Aorta (tissue), 5 donors: ENCODE measurements around the gene CSH2. TPM values are rescaled to one million over a fixed set of nuclear protein-coding genes. Genes with fewer than 3 reads are reported as not detected.
A peak's percentile ranks its signal among the peaks of the same experiment; 100 is the strongest.
"Not testable (repeated sequence)": the region's sequence is repeated elsewhere in the genome, so short reads cannot be mapped to it uniquely, and the experiment has no call there.

Experiments
- ATAC-seq: fragments of 200-7000 bp; cut with Tn5 transposase; one replicate; pipeline ENCODE4 v1.9.1; 2022; ENCODE audit warnings: moderate library complexity; ENCODE audit not compliant: low FRiP score
- DNase-seq, 2 donors: peaks; one replicate each; pipeline ENCODE4 v3.0.0-alpha.2; 2020
- H3K27ac ChIP-seq, 2 donors: one replicate each; pipeline ENCODE4 v1.5.1; 2013; ENCODE audit warnings: low read length in 2 of 2, mild to moderate bottlenecking in 2 of 2, moderate library complexity in 2 of 2, control low read depth in 1 of 2, inconsistent platforms in 1 of 2, low read depth in 1 of 2
- H3K27me3 ChIP-seq, 2 donors: one replicate each; pipeline ENCODE4 v1.6.1; 2013; ENCODE audit warnings: control low read depth in 1 of 2, low read length in 1 of 2, mild to moderate bottlenecking in 1 of 2, moderate library complexity in 1 of 2; ENCODE audit not compliant: insufficient read depth in 2 of 2, control insufficient read depth in 1 of 2
- H3K36me3 ChIP-seq, 2 donors: one replicate each; pipeline ENCODE4 v1.6.1; 2013; ENCODE audit warnings: control low read depth in 1 of 2, low read length in 1 of 2, mild to moderate bottlenecking in 1 of 2; ENCODE audit not compliant: insufficient read depth in 2 of 2, control insufficient read depth in 1 of 2
- H3K4me1 ChIP-seq, 2 donors: one replicate each; pipeline ENCODE4 v1.6.1; 2013; ENCODE audit warnings: low read length in 2 of 2, control low read depth in 1 of 2, mild to moderate bottlenecking in 1 of 2, moderate library complexity in 1 of 2; ENCODE audit not compliant: insufficient read depth in 2 of 2, control insufficient read depth in 1 of 2
- H3K4me3 ChIP-seq, 2 donors: one replicate each; pipeline ENCODE4 v1.5.1; 2013; ENCODE audit warnings: low read length in 2 of 2, control low read depth in 1 of 2, mild to moderate bottlenecking in 1 of 2
- H3K9me3 ChIP-seq: one replicate; pipeline ENCODE4 v1.6.1; 2013; ENCODE audit warnings: mild to moderate bottlenecking, low read length; ENCODE audit not compliant: control insufficient read depth
- WGBS, 2 donors: extraction: QIAGEN DNeasy Blood & Tissue Kit; methylation state at CpG; one replicate each; pipeline ENCODE4 v1.1.7; 2013; 5-methylcytosine and 5-hydroxymethylcytosine counted together
- intact Hi-C, 2 donors: fragments of 100-400 bp; cut with DNase I; formaldehyde crosslinking; loops; one replicate each; pipeline versions ENCODE4 v1.14.2 to v1.15.0; 2022
- polyA plus RNA-seq, 2 donors: library from polyadenylated mRNA; stranded (reverse); fragments of 200-250 nt; gene quantifications; one replicate each; pipeline ENCODE4 v1.2.3, GENCODE V29; 2013
- total RNA-seq, 2 donors: library from RNA; stranded (reverse); fragmentation: NEBNext Ultra II Directional; extraction: Animal tissue kit (Norgen Biotek cat#: 25700); gene quantifications; one replicate each; pipeline ENCODE4 v1.2.1, GENCODE V29; 2021
- donor health status: healthy with polysubstance abuse.
- donor health status: Bipolar disorder and iron deficiency.
- donor health status: DM: no; HTN: no; CAD: no.
- donor health status: DM: no; HTN: no; CAD: no.
- donor health status: DM: yes; HTN: yes; CAD: no.

Gene CSH2
- total and polyA plus RNA-seq, 4 donors: not detected

DNA sequence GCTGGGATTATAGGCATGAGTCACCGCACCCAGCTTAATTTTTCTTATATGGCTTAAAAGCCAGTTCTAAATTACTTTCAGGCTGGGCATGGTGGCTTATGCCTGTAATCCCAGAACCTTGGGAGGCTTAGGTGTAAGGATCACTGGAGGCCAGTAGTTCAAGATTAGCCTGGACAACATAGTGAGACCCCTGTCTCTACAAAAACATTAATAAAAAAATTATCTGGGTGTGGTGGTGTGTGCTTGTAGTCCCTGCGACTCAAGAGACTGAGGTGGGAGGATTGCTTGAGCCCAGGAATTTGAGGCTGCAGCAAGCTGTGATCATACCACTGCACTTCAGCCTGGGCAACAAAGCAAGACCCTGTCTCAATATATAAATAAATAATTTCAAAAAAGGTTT lies 20.2 kb downstream of the CSH2 start:
- intact Hi-C loops: no loop called here

DNA sequence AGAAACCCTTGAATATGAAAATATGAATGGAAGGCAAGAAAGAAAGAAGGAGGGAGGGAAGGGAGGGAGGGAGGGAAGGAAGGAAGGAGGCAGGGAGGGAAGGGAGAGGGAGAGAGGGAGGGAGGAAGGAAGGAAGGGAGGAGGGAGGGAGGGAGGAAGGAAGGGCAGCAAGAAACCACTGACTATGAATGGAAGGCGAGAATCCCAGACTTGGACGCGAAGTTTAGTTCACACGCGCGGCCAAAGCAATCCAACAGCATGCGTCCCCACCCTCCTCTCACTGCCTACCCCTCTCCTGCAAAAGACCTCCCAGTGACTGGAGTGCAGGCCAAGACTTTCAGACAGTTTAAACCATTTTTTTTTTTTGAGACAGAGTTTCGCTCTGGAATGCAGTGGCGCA lies 23.1 kb downstream of the CSH2 start:
- no peak for DNase-seq
- Histone ChIP-seq H3K36me3 (no peaks in the 10 kb centered on the region), H3K27ac (no peak overlapping the region), H3K9me3 (no peaks in the 10 kb centered on the region), H3K4me1 (no peaks in the 10 kb centered on the region), H3K27me3 (no peaks in the 10 kb centered on the region), H3K4me3 (no peak overlapping the region)
- 94 to 96% methylated on average over 9 of the region's 9 CpGs for WGBS, 2 donors
- no peak for ATAC-seq
- intact Hi-C loops: no loop called here

More for the DNA sequence above, 20.2 kb downstream of the CSH2 start:
- Histone ChIP-seq H3K9me3 (no peaks in the 10 kb centered on the region), H3K27me3 (no peaks in the 10 kb centered on the region), H3K4me3 (no peak overlapping the region), H3K27ac (no peak overlapping the region), H3K4me1 (no peaks in the 10 kb centered on the region), H3K36me3 (no peaks in the 10 kb centered on the region)
- ATAC-seq: no peak
- 95 to 99% methylated on average over 2 of the region's 2 CpGs for WGBS, 2 donors
- DNase-seq: no peak

GRCh38 chr17:63848834-63849689 lies 24.4 kb downstream of the CSH2 start:
- ATAC-seq: peak; percentile 96
- WGBS, 2 donors: 7 to 9% methylated on average over 71 to 82 of the region's 82 CpGs
- intact Hi-C loops: loop anchor here in 1 of 2 donors (5.0 kb wide), 1 partner anchor 283 kb away; the partner anchor contains the start of gene ERN1

DNA sequence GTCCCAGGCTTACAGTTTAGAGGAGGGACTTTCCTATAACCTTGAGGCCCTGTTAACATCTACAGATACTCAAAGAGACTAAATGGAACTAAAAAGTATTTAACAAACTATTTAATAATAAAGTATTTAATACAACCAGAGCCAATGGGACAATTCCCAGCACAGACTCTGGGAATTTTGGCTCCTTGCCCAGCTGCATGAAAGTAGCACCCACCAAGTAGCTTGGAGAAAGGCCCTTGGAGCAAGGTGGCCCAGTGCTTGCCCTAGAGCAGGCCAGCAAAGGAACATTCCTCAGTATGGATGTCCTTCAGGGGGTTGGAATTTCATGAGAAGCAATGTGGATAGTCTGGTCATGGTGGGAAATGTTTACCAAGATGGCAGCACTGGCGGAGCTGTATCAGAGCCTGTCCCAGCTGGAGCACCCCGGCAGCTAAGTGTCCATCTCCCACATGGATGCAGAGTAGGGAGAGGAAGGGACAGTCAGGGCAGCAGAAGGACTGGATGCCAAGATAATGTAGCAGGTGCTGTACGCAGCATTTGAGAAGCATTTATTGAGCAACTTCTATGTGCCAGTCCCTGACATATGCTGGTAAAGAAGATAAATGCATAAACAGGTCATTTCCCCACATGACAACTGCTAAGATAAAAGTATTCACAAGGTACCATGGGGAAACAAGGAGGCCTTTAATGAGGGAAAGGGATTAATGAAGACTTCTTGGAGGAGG lies 25.8 kb downstream of the CSH2 start:
- H3K27ac ChIP-seq: no peak overlapping the region
- DNase-seq: no peak
- WGBS, 2 donors: 93 to 96% methylated on average over 3 of the region's 3 CpGs

More at GRCh38 chr17:63848834-63849689, 24.4 kb downstream of the CSH2 start:
- peak; percentile 96 to 98 for DNase-seq
- Histone ChIP-seq H3K9me3 (no peaks in the 10 kb centered on the region), H3K4me3 (no peak overlapping the region), H3K27ac (no peak overlapping the region), H3K27me3 (no peaks in the 10 kb centered on the region), H3K36me3 (no peaks in the 10 kb centered on the region), H3K4me1 (no peaks in the 10 kb centered on the region)

GRCh38 chr17:63845509-63845908 lies 28.0 kb downstream of the CSH2 start:
- Histone ChIP-seq H3K4me1 (peaks cover 2% of the 10 kb centered on the region in 2 donors), H3K27me3 (no peaks in the 10 kb centered on the region), H3K36me3 (no peaks in the 10 kb centered on the region), H3K27ac (no peak overlapping the region), H3K9me3 (no peaks in the 10 kb centered on the region), H3K4me3 (no peak overlapping the region)
- intact Hi-C loops: loop anchor here in 1 of 2 donors (5.0 kb wide), 1 partner anchor 287 kb away; the partner anchor contains the start of gene ERN1
- WGBS, 2 donors: 92 to 94% methylated on average over 1 of the region's 1 CpG
- no peak for DNase-seq
- ATAC-seq: no peak

More for the DNA sequence above, 25.8 kb downstream of the CSH2 start:
- Histone ChIP-seq H3K4me1 (peaks cover 0 to 2% of the 10 kb centered on the region in 2 donors), H3K4me3 (no peak overlapping the region), H3K27me3 (no peaks in the 10 kb centered on the region), H3K9me3 (no peaks in the 10 kb centered on the region), H3K36me3 (no peaks in the 10 kb centered on the region)
- ATAC-seq: no peak
- intact Hi-C loops: loop anchor here in 1 of 2 donors (5.0 kb wide), 1 partner anchor 285 kb away; the partner anchor contains the start of gene ERN1

- no peak for DNase-seq
- intact Hi-C loops: loop anchor here in 1 of 2 donors (5.0 kb wide), 1 partner anchor 72 kb away; the partner anchor contains the start of genes CCDC47 and DDX42
- H3K4me1 ChIP-seq: peaks cover 2 to 4% of the 10 kb centered on the region in 2 donors
- H3K27me3 ChIP-seq: no peaks in the 10 kb centered on the region
- no peaks in the 10 kb centered on the region for H3K36me3 ChIP-seq
- H3K4me3 ChIP-seq: no peak overlapping the region
- H3K9me3 ChIP-seq: no peaks in the 10 kb centered on the region
- peak overlapping the region in 1 of 2 donors; percentile 59 for H3K27ac ChIP-seq
- 48 to 52% methylated on average over 9 of the region's 9 CpGs for WGBS, 2 donors
- no peak for ATAC-seq
Measured at GRCh38 chr17:63843910-63844677, 29.4 kb downstream of the CSH2 start.

DNA sequence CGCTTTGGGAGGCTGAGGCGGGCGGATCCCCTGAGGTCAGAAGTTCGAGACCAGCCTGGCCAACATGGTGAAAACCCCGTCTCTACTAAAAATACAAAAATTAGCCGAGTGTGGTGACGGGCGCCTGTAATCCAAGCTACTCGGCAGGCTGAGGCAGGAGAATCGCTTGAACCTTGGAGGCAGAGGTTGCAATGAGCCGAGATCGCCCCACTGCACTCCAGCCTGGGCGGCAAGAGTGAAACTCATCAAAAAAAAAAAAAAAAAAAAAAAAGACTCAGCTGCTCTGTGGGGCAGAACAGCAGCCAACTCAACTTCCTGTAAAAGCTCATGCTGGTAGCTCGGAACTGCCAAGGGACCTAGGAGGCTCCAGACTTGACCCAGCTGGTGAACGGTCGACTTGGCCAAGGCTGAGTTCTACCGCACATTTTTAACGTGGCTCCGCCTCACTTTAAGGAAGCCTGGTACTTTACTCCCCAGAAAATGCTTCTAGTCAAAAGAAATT lies 30.0 kb downstream of the CSH2 start:
- H3K4me1 ChIP-seq, H3K9me3 ChIP-seq, H3K27me3 ChIP-seq, H3K36me3 ChIP-seq, ATAC-seq: not testable (repeated sequence)
- intact Hi-C loops: loop anchor here in 1 of 2 donors (5.0 kb wide), 1 partner anchor 71 kb away; the partner anchor contains the start of genes CCDC47 and DDX42
- DNase-seq: peak; percentile 77 to 81
- Histone ChIP-seq H3K27ac (peak overlapping the region in 1 of 2 donors; percentile 64), H3K4me3 (peak overlapping the region in 1 of 2 donors; percentile 4)
- WGBS, 2 donors: 0 to 1% methylated on average over 19 of the region's 19 CpGs
